Measurements from ENCODE around the gene PCDH10. TPM values are rescaled to one million over a fixed set of nuclear protein-coding genes. Genes with fewer than 3 reads are reported as not detected.

Gene PCDH10
- total and polyA plus RNA-seq, 10 of the 15 experiments (the other 5 are each of a cell fraction or from before 2014, with no cell fraction given), result under 0.01 to 0.38 (median 0.02) TPM; not detected in 6

GRCh38 chr4:133151341-133151690 lies 2.2 kb downstream of the PCDH10 start:
- Histone ChIP-seq H3K4me2 (ENCODE audit: control insufficient read depth, insufficient read depth) (no peak overlapping the region), H3K27me3 (replicated peaks in 1 of 2; ENCODE audit: control insufficient read depth in 2 of 2, insufficient read depth in 2 of 2, low read length in 1 of 2) (peaks cover 9 to 18% of the 10 kb centered on the region in 2 experiments), H2AFZ (ENCODE audit: control insufficient read depth, low read depth, low read length) (no peak overlapping the region), H3K4me3 (no peak overlapping the region), H3K9me3 (replicated peaks; ENCODE audit: control insufficient read depth, insufficient read depth, low read length) (no peaks in the 10 kb centered on the region; the same call in 1 of the 3 replicates), H3K79me2 (ENCODE audit: control insufficient read depth, insufficient read depth, low read length) (no peaks in the 10 kb centered on the region), H3K9ac (ENCODE audit: control insufficient read depth, insufficient read depth, low read length) (no peak overlapping the region), H3K4me1 (ENCODE audit: control insufficient read depth, insufficient read depth, low read length) (no peaks in the 10 kb centered on the region), H3K27ac (ENCODE audit: control insufficient read depth, insufficient read depth) (no peak overlapping the region), H3K36me3 (ENCODE audit: control insufficient read depth in 2 of 2, insufficient read depth in 2 of 2, low read length in 1 of 2) (no peaks in the 10 kb centered on the region), H4K20me1 (ENCODE audit: control insufficient read depth, insufficient read depth) (no peaks in the 10 kb centered on the region)
- WGBS (ENCODE audit: insufficient coverage, insufficient replicate concordance, low lambda C conversion rate, missing lambda C conversion rate), result 55% methylated on average over 31 of the region's 31 CpGs
- ChIA-PET SMC1A (ENCODE audit: uncharacterized antibody, unreplicated experiment) (no interaction called here), RAD21 (ENCODE audit: unreplicated experiment) (no interaction called here), CTCF (no interaction called here), POLR2A (no interaction called here)
- in situ Hi-C loops (cut with MboI), result no loop called here
- BruUV-seq (replicated peaks), result no TSS peak
- no peak for ATAC-seq
- no peak for DNase-seq (ENCODE audit: low read depth, low spot score)
- intact Hi-C loops (cut with micrococcal nuclease; ENCODE audit: unreplicated experiment), result no loop called here
- no peak for TF ChIP-seq MYC (IDR thresholded peaks at IDR 0.05; ENCODE audit: insufficient read depth, insufficient read length, insufficient replicate concordance, low read length, severe bottlenecking)
- no peak for TF ChIP-seq IRF4 (IDR thresholded peaks at IDR 0.05; ENCODE audit: low read depth, low read length)
- TF ChIP-seq, protein P1, sequence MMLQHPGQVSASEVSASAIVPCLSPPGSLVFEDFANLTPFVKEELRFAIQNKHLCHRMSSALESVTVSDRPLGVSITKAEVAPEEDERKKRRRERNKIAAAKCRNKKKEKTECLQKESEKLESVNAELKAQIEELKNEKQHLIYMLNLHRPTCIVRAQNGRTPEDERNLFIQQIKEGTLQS (IDR thresholded peaks at IDR 0.05; ENCODE audit: borderline replicate concordance, extremely low read depth, low read depth, low read length), result no peak
- TF ChIP-seq POLR2AphosphoS5 (IDR thresholded peaks at IDR 0.05; ENCODE audit: low read length), result no peak
- no peak for TF ChIP-seq SMC3 (IDR thresholded peaks at IDR 0.05; ENCODE audit: borderline replicate concordance, low read length)
- TF ChIP-seq ATF7 (IDR thresholded peaks at IDR 0.05; ENCODE audit: low read depth), result no peak
- FAIRE-seq, result no peak

- no peak for FAIRE-seq
- TF ChIP-seq MEF2A (IDR thresholded peaks at IDR 0.05; ENCODE audit: insufficient read depth, low read depth, low read length) (no peak), ZNF207 (IDR thresholded peaks at IDR 0.05; ENCODE audit: borderline replicate concordance) (no peak), NR2F1 (conservative IDR thresholded peaks at IDR 0.05) (no peak), SREBF1 (IDR thresholded peaks at IDR 0.05; ENCODE audit: low read length) (no peak), TCF7 (IDR thresholded peaks at IDR 0.05; ENCODE audit: borderline replicate concordance) (no peak), NFXL1 (IDR thresholded peaks at IDR 0.05; ENCODE audit: borderline replicate concordance) (no peak), ZNF687 (IDR thresholded peaks at IDR 0.05) (no peak), MYB (IDR thresholded peaks at IDR 0.05; ENCODE audit: borderline replicate concordance, low read depth, low read length) (no peak)
Observed at GRCh38 chr4:133151691-133152329, 2.7 kb downstream of the PCDH10 start.

More at GRCh38 chr4:133151691-133152329, 2.7 kb downstream of the PCDH10 start:
- Histone ChIP-seq H3K4me1 (ENCODE audit: control insufficient read depth, insufficient read depth, low read length) (no peaks in the 10 kb centered on the region), H4K20me1 (ENCODE audit: control insufficient read depth, insufficient read depth) (no peaks in the 10 kb centered on the region), H3K36me3 (ENCODE audit: control insufficient read depth in 2 of 2, insufficient read depth in 2 of 2, low read length in 1 of 2) (no peaks in the 10 kb centered on the region), H3K27me3 (replicated peaks in 1 of 2; ENCODE audit: control insufficient read depth in 2 of 2, insufficient read depth in 2 of 2, low read length in 1 of 2) (peaks cover 9 to 18% of the 10 kb centered on the region in 2 experiments), H3K4me2 (ENCODE audit: control insufficient read depth, insufficient read depth) (no peak overlapping the region), H3K27ac (ENCODE audit: control insufficient read depth, insufficient read depth) (no peak overlapping the region), H3K9ac (ENCODE audit: control insufficient read depth, insufficient read depth, low read length) (no peak overlapping the region), H2AFZ (ENCODE audit: control insufficient read depth, low read depth, low read length) (no peak overlapping the region), H3K4me3 (no peak overlapping the region), H3K79me2 (ENCODE audit: control insufficient read depth, insufficient read depth, low read length) (no peaks in the 10 kb centered on the region), H3K9me3 (replicated peaks; ENCODE audit: control insufficient read depth, insufficient read depth, low read length) (no peaks in the 10 kb centered on the region; the same call in 1 of the 3 replicates)
- in situ Hi-C loops (cut with MboI), result no loop called here
- BruUV-seq (replicated peaks), result no TSS peak
- 48% methylated on average over 33 of the region's 62 CpGs for WGBS (ENCODE audit: insufficient coverage, insufficient replicate concordance, low lambda C conversion rate, missing lambda C conversion rate)
- intact Hi-C loops (cut with micrococcal nuclease; ENCODE audit: unreplicated experiment), result no loop called here
- DNase-seq (ENCODE audit: low read depth, low spot score), result no peak
- CTCF ChIA-PET, result interaction anchor here (3.0 kb wide), 1 partner anchor 9 kb away, joined by 12 read pairs; no protein-coding TSS in a partner anchor
- SMC1A ChIA-PET (ENCODE audit: uncharacterized antibody, unreplicated experiment), result interaction anchor here (1.0 kb wide), 1 partner anchor 14 kb away, joined by 3 read pairs; no protein-coding TSS in a partner anchor
- POLR2A ChIA-PET, result no interaction called here
- ATAC-seq, result no peak
- RAD21 ChIA-PET (ENCODE audit: unreplicated experiment), result no interaction called here
